Type B pancreatic cell (in vitro differentiated cells): ENCODE results near the gene PLK1. TPM values are rescaled to one million over a fixed set of nuclear protein-coding genes. Genes with fewer than 3 reads are reported as not detected.

Experiments used
- DNase-seq: peaks from one replicate; pipeline ENCODE4 v3.0.0; 2021; ENCODE audit warnings: mixed read lengths; ENCODE audit not compliant: unreplicated experiment; ENCODE audit errors: extremely low spot score
- H3K27ac Mint-ChIP-seq: 2 replicates; pipeline ENCODE4 v1.8.0; 2021; ENCODE audit warnings: mild to moderate bottlenecking, mixed read lengths
- H3K27me3 Mint-ChIP-seq: 2 replicates; pipeline ENCODE4 v1.8.0; 2021; ENCODE audit warnings: mixed read lengths
- H3K36me3 Mint-ChIP-seq: 2 replicates; pipeline ENCODE4 v1.8.0; 2021; ENCODE audit warnings: mixed read lengths
- H3K4me1 Mint-ChIP-seq: one replicate; pipeline ENCODE4 v1.8.0; 2021; ENCODE audit warnings: mixed read lengths; ENCODE audit not compliant: unreplicated experiment
- H3K4me3 Mint-ChIP-seq: 2 replicates; pipeline ENCODE4 v1.8.0; 2021; ENCODE audit warnings: mild to moderate bottlenecking, mixed read lengths
- H3K9me3 Mint-ChIP-seq: 2 replicates; pipeline ENCODE4 v1.8.0; 2021; ENCODE audit warnings: mixed read lengths
- total RNA-seq: library from RNA; stranded (reverse); gene quantifications from 2 replicates; pipeline ENCODE4 v1.2.1, GENCODE V29; 2021; ENCODE audit warnings: low replicate concordance
- TF ChIP-seq, protein P1 (sequence below): fragments of 200-600 bp; sonication (generic); conservative IDR thresholded peaks from 2 replicates; pipeline ENCODE4 v1.5.0; 2021; ENCODE audit warnings: antibody characterized with exemption, mild to moderate bottlenecking

Gene PLK1
- total RNA-seq, 1 donor from 2014 or later: 67.2 TPM

DNA sequence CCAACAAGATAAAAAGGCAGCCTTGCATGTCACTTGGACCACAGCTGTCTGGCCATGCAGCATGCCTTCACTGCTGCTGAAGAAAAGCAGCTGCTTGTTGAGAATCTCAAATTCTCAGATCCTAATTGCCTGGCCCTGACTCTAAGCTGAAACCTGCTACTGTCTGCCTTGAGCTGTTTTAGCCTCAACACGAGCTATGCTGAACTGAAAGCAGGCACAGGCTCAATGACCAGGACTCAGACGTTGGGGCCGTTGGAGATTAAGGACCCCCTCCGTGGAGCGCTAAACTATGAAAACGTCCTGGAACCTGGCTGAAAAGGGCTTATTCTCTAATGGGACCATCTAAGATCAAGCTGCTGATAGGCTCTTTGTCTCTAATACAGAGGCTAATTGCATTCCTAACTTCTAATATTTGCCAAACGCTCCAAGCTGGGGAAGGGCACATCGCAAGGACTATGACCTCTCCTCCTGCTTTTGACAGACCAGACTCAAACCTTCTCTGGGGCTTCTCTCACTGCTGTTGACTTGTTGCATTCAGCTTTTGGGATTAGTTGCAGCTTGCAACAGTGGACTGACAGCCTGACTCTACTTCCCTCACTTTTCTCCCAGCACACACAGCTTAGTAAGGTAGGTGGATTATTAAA, 4.6 kb upstream of the PLK1 start:
- H3K4me3 Mint-ChIP-seq: no peak overlapping the region
- H3K27me3 Mint-ChIP-seq: no peaks in the 10 kb centered on the region
- H3K4me1 Mint-ChIP-seq: peaks cover under 1% of the 10 kb centered on the region
- no peaks in the 10 kb centered on the region for H3K9me3 Mint-ChIP-seq
- no peaks in the 10 kb centered on the region for H3K36me3 Mint-ChIP-seq
- TF ChIP-seq, protein P1, sequence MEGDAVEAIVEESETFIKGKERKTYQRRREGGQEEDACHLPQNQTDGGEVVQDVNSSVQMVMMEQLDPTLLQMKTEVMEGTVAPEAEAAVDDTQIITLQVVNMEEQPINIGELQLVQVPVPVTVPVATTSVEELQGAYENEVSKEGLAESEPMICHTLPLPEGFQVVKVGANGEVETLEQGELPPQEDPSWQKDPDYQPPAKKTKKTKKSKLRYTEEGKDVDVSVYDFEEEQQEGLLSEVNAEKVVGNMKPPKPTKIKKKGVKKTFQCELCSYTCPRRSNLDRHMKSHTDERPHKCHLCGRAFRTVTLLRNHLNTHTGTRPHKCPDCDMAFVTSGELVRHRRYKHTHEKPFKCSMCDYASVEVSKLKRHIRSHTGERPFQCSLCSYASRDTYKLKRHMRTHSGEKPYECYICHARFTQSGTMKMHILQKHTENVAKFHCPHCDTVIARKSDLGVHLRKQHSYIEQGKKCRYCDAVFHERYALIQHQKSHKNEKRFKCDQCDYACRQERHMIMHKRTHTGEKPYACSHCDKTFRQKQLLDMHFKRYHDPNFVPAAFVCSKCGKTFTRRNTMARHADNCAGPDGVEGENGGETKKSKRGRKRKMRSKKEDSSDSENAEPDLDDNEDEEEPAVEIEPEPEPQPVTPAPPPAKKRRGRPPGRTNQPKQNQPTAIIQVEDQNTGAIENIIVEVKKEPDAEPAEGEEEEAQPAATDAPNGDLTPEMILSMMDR: no peak
- no peak overlapping the region for H3K27ac Mint-ChIP-seq
- DNase-seq: no peak

DNA sequence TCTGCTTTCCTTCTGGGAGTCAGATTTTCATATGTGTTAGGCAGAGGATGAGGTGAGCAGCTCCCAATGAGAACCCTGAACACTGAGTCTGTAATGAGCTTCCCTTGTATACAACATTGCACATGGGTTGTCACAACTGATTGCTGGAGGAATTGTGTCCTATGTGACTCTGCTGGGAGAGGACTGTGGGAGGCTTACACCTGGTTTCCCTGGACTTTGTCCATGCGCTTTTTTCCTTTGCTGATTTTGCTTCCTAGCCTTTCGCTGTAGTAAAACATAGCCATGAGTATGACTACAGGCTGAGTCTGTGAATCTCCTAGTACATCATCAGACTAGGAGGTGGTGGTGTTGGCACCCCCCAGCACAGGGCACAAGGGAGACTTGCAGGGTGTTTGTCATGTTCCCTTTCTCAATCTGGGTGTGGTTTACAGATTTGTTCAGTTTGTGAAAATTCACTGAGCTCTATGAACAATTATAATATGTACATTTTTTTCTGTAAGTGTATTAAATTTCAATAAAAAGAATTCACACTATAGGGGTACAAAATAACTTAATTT, 1.7 kb upstream of the PLK1 start:
- Mint-ChIP-seq H3K4me1 (peaks cover 19% of the 10 kb centered on the region), H3K36me3 (peaks cover 5% of the 10 kb centered on the region), H3K27ac (no peak overlapping the region), H3K9me3 (no peaks in the 10 kb centered on the region), H3K27me3 (no peaks in the 10 kb centered on the region), H3K4me3 (peak overlapping the region; percentile 64)
- TF ChIP-seq, protein P1: no peak
- DNase-seq: no peak

DNA sequence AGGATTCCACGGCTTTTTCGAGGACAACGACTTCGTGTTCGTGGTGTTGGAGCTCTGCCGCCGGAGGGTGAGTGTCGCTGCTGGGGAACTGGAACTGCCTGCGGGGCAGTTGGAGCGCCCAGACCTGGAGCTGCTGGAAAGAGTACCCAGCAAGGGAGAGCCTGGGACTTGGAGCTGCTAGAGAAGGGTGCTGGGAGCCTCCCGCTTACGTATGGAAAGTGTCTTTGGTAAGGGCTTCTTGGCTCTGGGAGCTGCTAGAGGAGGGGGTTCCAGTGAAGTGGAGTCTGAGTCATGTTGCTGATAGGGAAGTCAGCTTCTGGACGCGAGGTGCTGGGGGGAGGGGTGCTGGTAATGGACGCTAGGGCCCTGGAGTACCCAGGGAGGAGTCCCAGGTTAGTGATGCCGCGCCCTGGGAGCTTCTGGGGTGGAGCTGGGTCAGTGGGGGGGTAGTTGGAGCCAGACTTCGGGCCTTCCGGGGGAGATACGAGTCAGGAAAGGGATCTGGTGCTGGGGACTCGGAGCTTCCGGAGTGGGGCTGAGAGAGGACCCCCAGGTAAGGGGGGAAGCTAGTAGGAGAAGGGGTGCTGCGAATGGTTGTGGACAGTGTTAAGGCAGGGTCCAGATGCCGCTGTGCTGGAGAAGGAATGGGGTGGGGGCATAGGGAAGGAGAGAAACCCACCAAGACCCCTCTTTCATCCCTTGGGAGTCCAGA, 741 bp downstream of the PLK1 start:
- H3K27me3 Mint-ChIP-seq: no peaks in the 10 kb centered on the region
- peak overlapping the region; percentile 94 for H3K4me3 Mint-ChIP-seq
- H3K36me3 Mint-ChIP-seq: peaks cover 12% of the 10 kb centered on the region
- no peak for DNase-seq
- H3K9me3 Mint-ChIP-seq: no peaks in the 10 kb centered on the region
- peaks cover 23% of the 10 kb centered on the region for H3K4me1 Mint-ChIP-seq
- TF ChIP-seq, protein P1: no peak
- H3K27ac Mint-ChIP-seq: peak overlapping the region; percentile 67

DNA sequence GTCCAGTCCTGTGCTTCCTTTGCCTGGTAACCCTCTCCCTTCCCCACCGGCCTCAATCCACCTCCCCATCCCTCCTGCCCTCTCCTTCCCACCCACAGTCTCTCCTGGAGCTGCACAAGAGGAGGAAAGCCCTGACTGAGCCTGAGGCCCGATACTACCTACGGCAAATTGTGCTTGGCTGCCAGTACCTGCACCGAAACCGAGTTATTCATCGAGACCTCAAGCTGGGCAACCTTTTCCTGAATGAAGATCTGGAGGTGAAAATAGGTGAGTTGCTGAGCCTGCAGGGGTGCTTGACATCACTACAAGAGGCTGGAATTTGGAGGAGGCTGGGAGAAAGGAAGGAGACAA, 1.3 kb downstream of the PLK1 start:
- Mint-ChIP-seq H3K27me3 (no peaks in the 10 kb centered on the region), H3K9me3 (no peaks in the 10 kb centered on the region), H3K36me3 (peaks cover 12% of the 10 kb centered on the region), H3K4me3 (peak overlapping the region; percentile 94), H3K4me1 (peaks cover 23% of the 10 kb centered on the region), H3K27ac (peak overlapping the region; percentile 67)
- no peak for DNase-seq
- TF ChIP-seq, protein P1: no peak

DNA sequence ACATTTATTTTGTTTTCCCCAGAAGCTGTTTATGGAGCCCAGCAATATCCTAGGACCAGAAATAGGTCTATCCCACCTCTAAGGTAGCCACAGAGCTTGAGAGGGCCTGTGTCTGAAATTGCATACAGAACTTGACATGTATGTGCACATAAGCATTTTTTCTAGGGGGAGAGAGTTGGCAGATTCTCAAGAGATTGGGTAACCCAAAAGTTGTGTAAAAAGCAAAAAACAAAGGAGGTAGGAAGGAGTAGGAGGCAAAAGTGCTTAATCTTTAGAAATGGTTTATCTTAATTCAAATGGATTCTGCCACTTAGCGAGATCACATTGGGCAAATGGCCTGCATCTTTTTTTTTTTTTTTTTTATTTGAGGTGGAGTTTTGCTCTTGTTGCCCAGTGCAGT, 3.5 kb downstream of the PLK1 start:
- Mint-ChIP-seq H3K4me1 (peaks cover 23% of the 10 kb centered on the region), H3K27ac (no peak overlapping the region), H3K9me3 (no peaks in the 10 kb centered on the region), H3K4me3 (no peak overlapping the region), H3K36me3 (peaks cover 17% of the 10 kb centered on the region), H3K27me3 (no peaks in the 10 kb centered on the region)
- no peak for DNase-seq
- TF ChIP-seq, protein P1: no peak
